ENCODE measurements around the gene SGK1. TPM values are rescaled to one million over a fixed set of nuclear protein-coding genes. Genes with fewer than 3 reads are reported as not detected.
"Not testable (repeated sequence)": the region's sequence is repeated elsewhere in the genome, so short reads cannot be mapped to it uniquely, and the experiment has no call there.

The SGK1 gene
- total and polyA plus RNA-seq, 2 experiments from 2014 or later, result 145 to 161 TPM

- Histone ChIP-seq H3K27me3 (no peaks in the 10 kb centered on the region), H3K79me2 (no peaks in the 10 kb centered on the region), H3K27ac (no peak overlapping the region), H3K9me2 (replicated peaks; ENCODE audit: insufficient read depth) (no peaks in the 10 kb centered on the region), H2AFZ (no peak overlapping the region), H4K20me1 (ENCODE audit: insufficient read depth, poor library complexity, severe bottlenecking) (no peaks in the 10 kb centered on the region), H3K4me1 (ENCODE audit: insufficient read depth) (peaks cover 7% of the 10 kb centered on the region), H3K4me3 (no peak overlapping the region), H3K36me3 (replicated peaks; ENCODE audit: insufficient read depth, low read depth) (no peaks in the 10 kb centered on the region), H3K9me3 (ENCODE audit: low read depth) (no peaks in the 10 kb centered on the region), H3K4me2 (no peak overlapping the region)
- WGBS (ENCODE audit: low lambda C conversion rate, missing lambda C conversion rate), result 99% methylated on average over 8 of the region's 8 CpGs
- TF ChIP-seq EZH2phosphoT487 (IDR thresholded peaks at IDR 0.05; ENCODE audit: low read depth, severe bottlenecking, unreplicated experiment) (no peak), CTCF (IDR thresholded peaks at IDR 0.05; ENCODE audit: poor library complexity) (no peak), EZH2 (IDR thresholded peaks at IDR 0.05; ENCODE audit: borderline replicate concordance) (no peak)
- DNase-seq (ENCODE audit: low spot score), result no peak
Observed at GRCh38 chr6:134256862-134257261, 61.0 kb downstream of the SGK1 start.

- H4K20me1 ChIP-seq (ENCODE audit: insufficient read depth, poor library complexity, severe bottlenecking); H3K36me3 ChIP-seq (replicated peaks; ENCODE audit: insufficient read depth, low read depth); H3K4me2 ChIP-seq; H3K27ac ChIP-seq; H3K79me2 ChIP-seq; H3K4me3 ChIP-seq; H3K9me2 ChIP-seq (replicated peaks; ENCODE audit: insufficient read depth); H3K27me3 ChIP-seq; H2AFZ ChIP-seq; DNase-seq (ENCODE audit: low spot score); H3K9me3 ChIP-seq (ENCODE audit: low read depth): not testable (repeated sequence)
- 97% methylated on average over 2 of the region's 2 CpGs for WGBS (ENCODE audit: low lambda C conversion rate, missing lambda C conversion rate)
- peaks cover 14% of the 10 kb centered on the region for H3K4me1 ChIP-seq (ENCODE audit: insufficient read depth)
Observed at GRCh38 chr6:134255280-134255679, 62.6 kb downstream of the SGK1 start.

- Histone ChIP-seq H3K27ac (no peak overlapping the region), H3K4me1 (ENCODE audit: insufficient read depth) (peaks cover 24% of the 10 kb centered on the region), H4K20me1 (ENCODE audit: insufficient read depth, poor library complexity, severe bottlenecking) (no peaks in the 10 kb centered on the region), H3K9me3 (ENCODE audit: low read depth) (no peaks in the 10 kb centered on the region), H3K27me3 (no peaks in the 10 kb centered on the region), H3K4me3 (no peak overlapping the region), H3K36me3 (replicated peaks; ENCODE audit: insufficient read depth, low read depth) (no peaks in the 10 kb centered on the region), H3K9me2 (replicated peaks; ENCODE audit: insufficient read depth) (no peaks in the 10 kb centered on the region), H2AFZ (no peak overlapping the region), H3K79me2 (no peaks in the 10 kb centered on the region), H3K4me2 (no peak overlapping the region)
- TF ChIP-seq EZH2phosphoT487 (IDR thresholded peaks at IDR 0.05; ENCODE audit: low read depth, severe bottlenecking, unreplicated experiment), result no peak
- no peak for TF ChIP-seq CTCF (IDR thresholded peaks at IDR 0.05; ENCODE audit: poor library complexity)
- TF ChIP-seq EZH2 (IDR thresholded peaks at IDR 0.05; ENCODE audit: borderline replicate concordance), result no peak
- WGBS (ENCODE audit: low lambda C conversion rate, missing lambda C conversion rate), result 73% methylated on average over 4 of the region's 4 CpGs
- DNase-seq (ENCODE audit: low spot score), result no peak
Observed at GRCh38 chr6:134254118-134254517, 63.8 kb downstream of the SGK1 start.

- no peaks in the 10 kb centered on the region for H4K20me1 ChIP-seq (ENCODE audit: insufficient read depth, poor library complexity, severe bottlenecking)
- WGBS (ENCODE audit: low lambda C conversion rate, missing lambda C conversion rate), result 56% methylated on average over 7 of the region's 7 CpGs
- no peak overlapping the region for H3K4me3 ChIP-seq
- H3K36me3 ChIP-seq (replicated peaks; ENCODE audit: insufficient read depth, low read depth), result no peaks in the 10 kb centered on the region
- no peak overlapping the region for H2AFZ ChIP-seq
- no peak overlapping the region for H3K27ac ChIP-seq
- H3K4me2 ChIP-seq, result no peak overlapping the region
- peak; percentile 37 for DNase-seq (ENCODE audit: low spot score)
- H3K9me3 ChIP-seq (ENCODE audit: low read depth), result no peaks in the 10 kb centered on the region
- no peaks in the 10 kb centered on the region for H3K9me2 ChIP-seq (replicated peaks; ENCODE audit: insufficient read depth)
- H3K79me2 ChIP-seq, result no peaks in the 10 kb centered on the region
- peaks cover 25% of the 10 kb centered on the region for H3K4me1 ChIP-seq (ENCODE audit: insufficient read depth)
- TF ChIP-seq EZH2phosphoT487 (IDR thresholded peaks at IDR 0.05; ENCODE audit: low read depth, severe bottlenecking, unreplicated experiment), result no peak
- no peak for TF ChIP-seq CTCF (IDR thresholded peaks at IDR 0.05; ENCODE audit: poor library complexity)
- TF ChIP-seq EZH2 (IDR thresholded peaks at IDR 0.05; ENCODE audit: borderline replicate concordance), result no peak
- no peaks in the 10 kb centered on the region for H3K27me3 ChIP-seq
Observed at GRCh38 chr6:134253681-134254080, 64.2 kb downstream of the SGK1 start.

Measured in hepatocyte (in vitro differentiated cells).